Measurements from ENCODE around the gene CALML3. TPM values are rescaled to one million over a fixed set of nuclear protein-coding genes. Genes with fewer than 3 reads are reported as not detected.

CALML3 gene
- total and polyA plus RNA-seq, 2 donors (not counting 1 experiment from before 2014, with no cell fraction given), result not detected

GRCh38 chr10:5530412-5530806, 5.6 kb downstream of the CALML3 start:
- peaks cover 0 to 3% (median 0%) of the 10 kb centered on the region in 3 donors for H3K9me3 ChIP-seq (ENCODE audit: control extremely low read depth in 1 of 3, control insufficient read depth in 2 of 3, insufficient read depth in 1 of 3, low read length in 2 of 3)
- Mint-ChIP-seq H3K27ac (no peak overlapping the region), H3K4me3 (no peak overlapping the region), H3K4me1 (no peaks in the 10 kb centered on the region), H3K9me3 (ENCODE audit: insufficient read depth) (no peaks in the 10 kb centered on the region), H3K27me3 (no peaks in the 10 kb centered on the region)
- CTCF ChIA-PET, result no interaction called here
- H2AFZ ChIP-seq (ENCODE audit: insufficient read depth, low read depth, low read length, poor library complexity, severe bottlenecking), result no peak overlapping the region
- H3K9ac ChIP-seq (ENCODE audit: low read length), result no peak overlapping the region
- no peak overlapping the region for H3K4me3 ChIP-seq (ENCODE audit: control extremely low read depth in 1 of 5, extremely low read depth in 1 of 5, insufficient read depth in 1 of 5, low read depth in 2 of 5, low read length in 4 of 5)
- no peak for ATAC-seq (ENCODE audit: low read depth)
- H3K27me3 ChIP-seq (replicated peaks in 1 of 4; ENCODE audit: control extremely low read depth in 1 of 4, control insufficient read depth in 3 of 4, insufficient read depth in 4 of 4, low read length in 3 of 4), result no peaks in the 10 kb centered on the region
- POLR2A ChIA-PET, result no interaction called here
- intact Hi-C loops (cut with micrococcal nuclease), result no loop called here
- no peaks in the 10 kb centered on the region for H3K36me3 ChIP-seq (replicated peaks in 1 of 2; ENCODE audit: control extremely low read depth in 1 of 2, control insufficient read depth in 1 of 2, extremely low read depth in 1 of 2, insufficient read depth in 2 of 2, low read length in 1 of 2)
- no peaks in the 10 kb centered on the region for H4K20me1 ChIP-seq (ENCODE audit: control insufficient read depth, insufficient read depth, low read length, poor library complexity, severe bottlenecking)
- 90% methylated on average over 4 of the region's 5 CpGs for WGBS (ENCODE audit: insufficient coverage)
- TF ChIP-seq CTCF (IDR thresholded peaks at IDR 0.05) (no peak), EZH2 (IDR thresholded peaks at IDR 0.05; ENCODE audit: borderline replicate concordance, insufficient read depth, low read depth, low read length, poor library complexity, severe bottlenecking) (no peak)
- H3K79me2 ChIP-seq (ENCODE audit: control insufficient read depth, insufficient read depth, low read length), result no peaks in the 10 kb centered on the region
- H3K4me1 ChIP-seq (ENCODE audit: control insufficient read depth in 2 of 2, insufficient read depth in 2 of 2, low read length in 2 of 2), result no peaks in the 10 kb centered on the region
- DNase-seq, result no peak
- no peak overlapping the region for H3K4me2 ChIP-seq (replicated peaks; ENCODE audit: low read depth, low read length, poor library complexity, severe bottlenecking)
- H3K27ac ChIP-seq (ENCODE audit: low read length in 2 of 2), result no peak overlapping the region

GRCh38 chr10:5530846-5531557, 6.2 kb downstream of the CALML3 start:
- Histone ChIP-seq H3K36me3 (replicated peaks in 1 of 2; ENCODE audit: control extremely low read depth in 1 of 2, control insufficient read depth in 1 of 2, extremely low read depth in 1 of 2, insufficient read depth in 2 of 2, low read length in 1 of 2) (no peaks in the 10 kb centered on the region), H3K27me3 (replicated peaks in 1 of 4; ENCODE audit: control extremely low read depth in 1 of 4, control insufficient read depth in 3 of 4, insufficient read depth in 4 of 4, low read length in 3 of 4) (no peaks in the 10 kb centered on the region), H3K79me2 (ENCODE audit: control insufficient read depth, insufficient read depth, low read length) (no peaks in the 10 kb centered on the region), H3K4me3 (ENCODE audit: control extremely low read depth in 1 of 5, extremely low read depth in 1 of 5, insufficient read depth in 1 of 5, low read depth in 2 of 5, low read length in 4 of 5) (no peak overlapping the region), H4K20me1 (ENCODE audit: control insufficient read depth, insufficient read depth, low read length, poor library complexity, severe bottlenecking) (no peaks in the 10 kb centered on the region), H3K27ac (ENCODE audit: low read length in 2 of 2) (no peak overlapping the region), H3K4me1 (ENCODE audit: control insufficient read depth in 2 of 2, insufficient read depth in 2 of 2, low read length in 2 of 2) (no peaks in the 10 kb centered on the region), H3K9ac (ENCODE audit: low read length) (no peak overlapping the region), H3K4me2 (replicated peaks; ENCODE audit: low read depth, low read length, poor library complexity, severe bottlenecking) (no peak overlapping the region), H3K9me3 (ENCODE audit: control extremely low read depth in 1 of 3, control insufficient read depth in 2 of 3, insufficient read depth in 1 of 3, low read length in 2 of 3) (peaks cover 0 to 3% (median 0%) of the 10 kb centered on the region in 3 donors), H2AFZ (ENCODE audit: insufficient read depth, low read depth, low read length, poor library complexity, severe bottlenecking) (no peak overlapping the region)
- no peak for TF ChIP-seq EZH2 (IDR thresholded peaks at IDR 0.05; ENCODE audit: borderline replicate concordance, insufficient read depth, low read depth, low read length, poor library complexity, severe bottlenecking)
- ATAC-seq (ENCODE audit: low read depth) (no peak), DNase-seq (no peak)
- Mint-ChIP-seq H3K4me1 (no peaks in the 10 kb centered on the region), H3K9me3 (ENCODE audit: insufficient read depth) (no peaks in the 10 kb centered on the region), H3K27ac (no peak overlapping the region), H3K27me3 (no peaks in the 10 kb centered on the region), H3K4me3 (no peak overlapping the region)
- intact Hi-C loops (cut with micrococcal nuclease), result no loop called here
- ChIA-PET CTCF (no interaction called here), POLR2A (no interaction called here)
- 96% methylated on average over 12 of the region's 16 CpGs for WGBS (ENCODE audit: insufficient coverage)

All from B cell (primary cell).